ENCODE measurements around the gene ZNF823.
"Not testable (repeated sequence)": the region's sequence is repeated elsewhere in the genome, so short reads cannot be mapped to it uniquely, and the experiment has no call there.

The ZNF823 gene

GRCh38 chr19:11685676-11686650, 52.8 kb downstream of the ZNF823 start:
- no peak for TF ChIP-seq Cebpa-rat (IDR thresholded peaks at IDR 0.05)
- H3K9ac ChIP-seq = no peak overlapping the region
- peaks cover 6% of the 10 kb centered on the region; the same call in 1 of the 2 replicates for H3K4me1 ChIP-seq
- H4K20me1 ChIP-seq = no peaks in the 10 kb centered on the region
- H3K27me3 ChIP-seq = no peaks in the 10 kb centered on the region
- no peak overlapping the region for H3K27ac ChIP-seq
- H3K4me2 ChIP-seq = no peak overlapping the region
- peaks cover 77% of the 10 kb centered on the region for H3K36me3 ChIP-seq
- H3K4me3 ChIP-seq = no peak overlapping the region
- H3K9me3 ChIP-seq = peaks cover 94% of the 10 kb centered on the region

- Histone ChIP-seq H3K27ac (no peak overlapping the region), H4K20me1 (no peaks in the 10 kb centered on the region), H3K36me3 (peaks cover 85% of the 10 kb centered on the region), H3K4me2 (no peak overlapping the region), H3K4me3 (no peak overlapping the region; the same call in 1 of the 2 replicates), H3K9ac (no peak overlapping the region), H3K27me3 (no peaks in the 10 kb centered on the region), H3K9me3 (peaks cover 94% of the 10 kb centered on the region), H3K4me1 (peaks cover 6% of the 10 kb centered on the region; the same call in 1 of the 2 replicates)
- no peak for TF ChIP-seq Cebpa-rat (IDR thresholded peaks at IDR 0.05)
These were observed 53.6 kb downstream of the ZNF823 start for GRCh38 chr19:11684987-11685675.

- no peak overlapping the region for H3K4me2 ChIP-seq
- H3K9ac ChIP-seq = no peak overlapping the region
- H3K36me3 ChIP-seq = peaks cover 83% of the 10 kb centered on the region
- no peaks in the 10 kb centered on the region for H4K20me1 ChIP-seq
- no peaks in the 10 kb centered on the region for H3K27me3 ChIP-seq
- H3K4me1 ChIP-seq = peaks cover 1% of the 10 kb centered on the region; the same call in 1 of the 2 replicates
- TF ChIP-seq Cebpa-rat (IDR thresholded peaks at IDR 0.05) = no peak
- H3K27ac ChIP-seq = no peak overlapping the region
- H3K9me3 ChIP-seq = peaks cover 100% of the 10 kb centered on the region
- H3K4me3 ChIP-seq = no peak overlapping the region
These were observed 58.0 kb downstream of the ZNF823 start for GRCh38 chr19:11680689-11681302.

- peaks cover 6% of the 10 kb centered on the region; the same call in 1 of the 2 replicates for H3K4me1 ChIP-seq
- no peak overlapping the region for H3K9ac ChIP-seq
- no peak overlapping the region for H3K4me2 ChIP-seq
- H3K36me3 ChIP-seq = peaks cover 83% of the 10 kb centered on the region
- H3K4me3 ChIP-seq = no peak overlapping the region
- no peak overlapping the region for H3K27ac ChIP-seq
- H3K27me3 ChIP-seq = no peaks in the 10 kb centered on the region
- H4K20me1 ChIP-seq = no peaks in the 10 kb centered on the region
- H3K9me3 ChIP-seq = peaks cover 100% of the 10 kb centered on the region
- no peak for TF ChIP-seq Cebpa-rat (IDR thresholded peaks at IDR 0.05)
These were observed 60.2 kb downstream of the ZNF823 start for GRCh38 chr19:11678504-11678903.

GRCh38 chr19:11676661-11677600, 61.8 kb downstream of the ZNF823 start:
- not testable (repeated sequence) for H3K4me3 ChIP-seq, H3K4me1 ChIP-seq, H3K9ac ChIP-seq, H3K4me2 ChIP-seq, H3K27me3 ChIP-seq, H4K20me1 ChIP-seq, H3K27ac ChIP-seq
- Histone ChIP-seq H3K36me3 (peaks cover 67% of the 10 kb centered on the region), H3K9me3 (peaks cover 92% of the 10 kb centered on the region)

GRCh38 chr19:11675569-11675968, 63.2 kb downstream of the ZNF823 start:
- Histone ChIP-seq H3K4me2 (no peak overlapping the region), H3K27me3 (no peaks in the 10 kb centered on the region), H3K4me1 (peaks cover 6% of the 10 kb centered on the region; the same call in 1 of the 2 replicates), H3K9me3 (peaks cover 78% of the 10 kb centered on the region), H3K36me3 (peaks cover 54% of the 10 kb centered on the region), H3K4me3 (no peak overlapping the region), H3K27ac (no peak overlapping the region), H4K20me1 (no peaks in the 10 kb centered on the region), H3K9ac (no peak overlapping the region)
- no peak for TF ChIP-seq Cebpa-rat (IDR thresholded peaks at IDR 0.05)

- Histone ChIP-seq H3K4me2 (peak overlapping the region; percentile 24; the same call in 1 of the 2 replicates), H4K20me1 (no peaks in the 10 kb centered on the region)
- no peak for TF ChIP-seq Cebpa-rat (IDR thresholded peaks at IDR 0.05)
These were observed 64.7 kb downstream of the ZNF823 start for GRCh38 chr19:11674067-11674492.

GRCh38 chr19:11673608-11674041, 65.1 kb downstream of the ZNF823 start:
- no peak overlapping the region for H3K9ac ChIP-seq
- no peaks in the 10 kb centered on the region for H4K20me1 ChIP-seq
- no peaks in the 10 kb centered on the region for H3K27me3 ChIP-seq
- H3K36me3 ChIP-seq = peaks cover 34% of the 10 kb centered on the region
- H3K9me3 ChIP-seq = peaks cover 64% of the 10 kb centered on the region
- peak overlapping the region; percentile 24; the same call in 1 of the 2 replicates for H3K4me2 ChIP-seq
- H3K4me3 ChIP-seq = 0 out of 2 replicates have a peak overlapping the region, but pooled peaks have one; percentile 7
- TF ChIP-seq Cebpa-rat (IDR thresholded peaks at IDR 0.05) = no peak
- H3K27ac ChIP-seq = no peak overlapping the region
- H3K4me1 ChIP-seq = peaks cover 6% of the 10 kb centered on the region; the same call in 1 of the 2 replicates

More at GRCh38 chr19:11674067-11674492, 64.7 kb downstream of the ZNF823 start:
- Histone ChIP-seq H3K27me3 (no peaks in the 10 kb centered on the region), H3K27ac (no peak overlapping the region), H3K4me1 (peaks cover 6% of the 10 kb centered on the region; the same call in 1 of the 2 replicates), H3K9ac (no peak overlapping the region), H3K36me3 (peaks cover 39% of the 10 kb centered on the region), H3K9me3 (peaks cover 69% of the 10 kb centered on the region), H3K4me3 (0 out of 2 replicates have a peak overlapping the region, but pooled peaks have one; percentile 7)

Data from BLaER1 (cell line).